NOMO-1 treated with DMSO at 0.1 percent for 48 hours (cell line): ENCODE measurements around the gene KRT83.
"Not testable (repeated sequence)": the region's sequence is repeated elsewhere in the genome, so short reads cannot be mapped to it uniquely, and the experiment has no call there.

Experiments
- DNase-seq: peaks from one replicate; lab custom pipeline; 2025; ENCODE audit not compliant: unreplicated experiment; lab: John Stamatoyannopoulos, UW

The KRT83 gene

DNA sequence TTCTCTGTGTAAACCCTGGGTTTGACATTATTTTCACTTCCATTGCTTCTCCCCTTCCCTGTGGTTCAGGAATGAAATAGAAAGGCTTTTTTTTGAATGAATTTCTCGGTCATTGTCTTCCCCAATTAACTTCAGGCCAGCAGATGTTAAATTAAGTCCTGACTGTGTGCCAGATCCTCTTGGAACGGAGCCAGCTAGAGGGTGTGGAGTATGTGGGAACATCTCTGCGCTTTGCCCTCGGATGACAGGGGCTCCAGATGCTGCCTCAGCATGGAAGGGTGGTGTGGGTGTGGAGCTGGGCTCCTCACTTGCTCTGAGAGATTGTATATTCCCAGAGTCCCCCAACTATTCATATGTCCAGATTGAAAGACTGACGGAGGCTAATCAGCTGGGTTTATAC, 33.0 kb upstream of the KRT83 start:
- no peak for DNase-seq

- DNase-seq: no peak
Measured at GRCh38 chr12:52353766-52354165, 32.6 kb upstream of the KRT83 start.

DNA sequence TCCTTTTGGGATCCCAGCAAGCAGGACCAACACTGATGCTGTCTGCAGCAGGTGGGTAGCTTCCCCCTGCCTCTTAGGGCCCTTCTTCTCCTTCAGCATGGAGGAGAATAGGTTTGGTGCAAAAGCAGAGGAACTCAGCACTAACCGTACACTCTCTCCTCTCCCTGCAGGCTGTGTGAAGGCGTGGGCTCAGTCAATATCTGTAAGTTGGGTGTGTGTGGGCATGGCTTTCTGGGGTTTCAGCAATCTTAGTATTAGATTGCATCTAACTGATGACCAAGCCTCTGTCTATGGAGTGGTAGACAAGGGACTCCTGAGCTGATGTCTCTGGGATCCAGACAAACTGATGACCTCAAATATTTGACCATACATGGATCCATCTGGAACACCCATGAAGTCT, 31.8 kb upstream of the KRT83 start:
- no peak for DNase-seq

DNA sequence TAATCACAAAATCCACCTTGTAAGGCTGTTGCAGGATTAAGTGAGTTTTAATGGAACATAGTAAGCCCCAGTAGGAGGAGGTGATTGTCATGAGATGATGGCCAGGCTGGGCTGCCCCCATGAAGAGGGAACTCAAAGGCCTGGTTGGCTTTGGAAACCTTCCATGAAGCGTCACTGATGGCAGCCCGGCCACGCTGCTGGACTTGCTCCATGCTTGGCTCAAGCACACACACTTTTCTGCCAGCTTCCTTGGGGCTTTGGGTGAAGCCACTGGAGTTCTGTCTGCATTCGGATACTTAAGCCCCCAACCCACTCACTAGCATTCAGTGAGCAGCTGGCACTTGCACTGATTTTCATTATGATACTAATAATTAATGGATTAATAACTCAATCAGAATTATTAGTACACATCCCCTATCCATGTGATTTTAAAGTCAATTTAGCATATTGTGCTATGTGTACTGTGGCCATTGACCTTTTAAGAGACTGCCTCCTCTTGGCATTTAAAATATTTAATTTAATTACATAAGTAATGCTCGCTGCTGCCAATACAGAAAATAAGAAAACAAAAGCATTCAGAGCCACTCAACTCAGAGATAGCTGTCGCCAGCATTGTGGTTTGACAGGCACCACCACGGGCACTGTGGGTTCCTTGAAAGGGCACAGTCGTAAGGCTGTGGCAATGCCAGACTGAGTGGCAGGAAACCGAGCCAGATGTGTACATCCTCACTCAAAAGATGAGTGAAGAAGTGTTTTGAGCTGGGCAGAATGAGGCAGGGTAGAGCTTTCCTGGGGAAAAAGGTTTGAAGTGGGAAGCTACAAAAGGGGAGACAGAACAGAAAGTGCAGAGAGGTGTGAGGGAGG, 30.2 kb upstream of the KRT83 start:
- DNase-seq: no peak

- DNase-seq: no peak
Measured at GRCh38 chr12:52350786-52351185, 29.6 kb upstream of the KRT83 start.

- no peak for DNase-seq
Measured at GRCh38 chr12:52350021-52350620, 28.9 kb upstream of the KRT83 start.

DNA sequence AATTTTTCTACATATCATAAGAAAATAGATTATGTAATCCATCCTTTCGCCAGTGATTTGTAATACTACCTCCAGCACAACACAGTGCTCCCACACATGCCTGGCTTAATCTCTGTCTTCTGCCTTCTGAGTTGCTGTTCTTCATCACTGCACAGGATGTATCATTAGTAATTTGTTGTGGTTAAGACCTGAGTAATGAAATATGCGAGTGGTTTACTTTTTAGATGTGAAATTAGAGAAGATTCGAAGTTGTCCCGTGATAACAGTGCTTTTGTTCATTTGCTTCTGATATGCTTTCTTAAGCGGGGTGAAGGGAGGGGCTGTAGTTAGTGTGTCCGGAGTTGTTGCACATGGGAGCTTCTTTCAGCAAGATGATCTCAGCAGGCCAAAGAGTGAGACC, 28.0 kb upstream of the KRT83 start:
- DNase-seq: no peak

GRCh38 chr12:52347551-52348510, 26.6 kb upstream of the KRT83 start:
- DNase-seq: no peak

DNA sequence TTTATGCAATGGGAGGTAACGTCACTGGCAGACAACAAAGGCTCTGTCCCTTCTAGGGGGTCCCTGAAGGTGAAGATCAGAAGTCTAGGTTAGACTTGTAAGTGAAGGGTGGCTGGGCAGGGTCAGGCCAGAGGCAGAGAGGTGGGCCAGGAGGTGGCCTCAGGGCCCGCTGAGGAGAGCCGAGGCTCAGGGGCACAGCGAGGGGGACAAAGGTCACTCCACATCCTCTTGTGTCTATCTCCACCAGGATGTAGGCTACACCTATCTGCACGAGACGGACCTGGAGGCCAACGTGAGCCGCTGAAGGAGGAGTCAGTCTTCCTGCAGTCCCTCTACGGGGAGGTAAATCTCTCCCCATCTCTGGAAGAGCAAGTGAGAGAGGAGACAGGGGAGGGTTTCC, 25.8 kb upstream of the KRT83 start:
- no peak for DNase-seq

DNA sequence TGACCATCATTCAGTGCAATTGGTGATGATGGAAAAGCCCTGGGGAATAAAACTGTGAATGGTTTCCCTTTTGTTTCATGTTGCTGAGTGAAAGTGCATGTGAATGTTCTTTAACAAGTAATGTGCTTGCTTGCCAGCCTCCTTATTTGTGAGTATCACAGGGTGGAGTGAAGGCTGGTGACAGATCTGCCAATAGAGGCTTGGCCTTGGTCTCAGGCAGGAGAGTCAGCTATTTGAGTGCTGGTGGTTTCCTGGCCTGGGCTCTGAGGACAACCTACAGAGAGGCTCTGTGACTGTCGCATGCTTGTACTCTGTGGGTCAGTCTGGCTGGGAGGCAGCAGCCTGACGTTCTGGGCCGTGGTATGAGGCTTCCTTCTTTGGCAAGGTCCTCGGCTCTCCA, 25.4 kb upstream of the KRT83 start:
- no peak for DNase-seq

GRCh38 chr12:52345041-52345440, 23.8 kb upstream of the KRT83 start:
- not testable (repeated sequence) for DNase-seq

DNA sequence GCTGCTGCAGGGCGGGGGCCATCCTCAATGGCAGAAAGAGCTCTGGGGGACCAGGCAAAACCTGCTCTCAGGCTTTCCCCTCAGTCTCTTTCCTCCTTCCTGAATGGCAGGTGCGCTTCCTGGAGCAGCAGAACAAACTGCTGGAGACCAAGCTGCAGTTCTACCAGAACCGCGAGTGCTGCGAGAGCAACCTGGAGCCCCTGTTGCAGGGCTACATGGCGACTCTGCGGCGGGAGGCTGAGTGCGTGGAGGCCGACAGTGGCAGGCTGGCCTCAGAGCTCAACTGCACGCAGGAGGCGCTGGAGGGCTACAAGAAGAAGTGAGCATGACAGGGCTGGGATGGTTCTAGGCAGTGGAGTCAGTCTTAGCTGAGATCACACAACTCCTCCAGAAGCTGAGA, 22.9 kb upstream of the KRT83 start:
- no peak for DNase-seq

- no peak for DNase-seq
Measured at GRCh38 chr12:52343550-52343949, 22.4 kb upstream of the KRT83 start.

DNA sequence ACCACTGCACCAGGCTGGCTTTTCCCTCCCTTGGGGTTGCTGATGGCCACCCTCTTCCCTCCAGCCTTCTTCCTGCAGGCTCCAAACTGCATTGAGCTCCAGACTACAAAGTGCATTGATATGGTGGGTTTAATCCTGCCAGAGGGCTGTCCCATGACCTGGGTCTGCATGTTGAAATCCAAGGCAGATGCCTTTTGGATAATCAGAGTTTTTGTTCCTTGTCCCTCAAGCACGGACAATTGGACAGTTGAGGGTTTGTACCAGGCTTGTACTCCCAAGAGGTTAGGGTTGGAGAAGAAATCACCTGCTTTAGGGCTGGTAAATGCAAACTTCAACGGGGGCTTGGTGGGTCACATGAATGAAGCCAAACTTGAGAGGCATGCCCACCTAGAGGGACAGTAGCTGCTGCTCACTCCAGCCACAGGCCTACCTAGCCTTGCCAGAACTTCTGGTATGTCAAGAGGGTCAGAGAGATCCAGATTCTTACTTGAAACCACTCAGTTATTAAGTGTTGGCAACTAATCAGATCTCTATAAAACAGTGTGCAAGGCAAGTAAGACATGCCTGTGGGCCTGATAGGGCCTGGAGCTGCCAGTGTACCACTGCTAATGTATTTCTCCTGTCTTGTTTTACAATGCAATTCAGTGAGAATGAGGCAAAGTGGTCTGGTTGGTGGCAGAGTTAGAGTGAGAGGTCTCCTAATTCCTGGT, 21.7 kb upstream of the KRT83 start:
- DNase-seq: no peak

DNA sequence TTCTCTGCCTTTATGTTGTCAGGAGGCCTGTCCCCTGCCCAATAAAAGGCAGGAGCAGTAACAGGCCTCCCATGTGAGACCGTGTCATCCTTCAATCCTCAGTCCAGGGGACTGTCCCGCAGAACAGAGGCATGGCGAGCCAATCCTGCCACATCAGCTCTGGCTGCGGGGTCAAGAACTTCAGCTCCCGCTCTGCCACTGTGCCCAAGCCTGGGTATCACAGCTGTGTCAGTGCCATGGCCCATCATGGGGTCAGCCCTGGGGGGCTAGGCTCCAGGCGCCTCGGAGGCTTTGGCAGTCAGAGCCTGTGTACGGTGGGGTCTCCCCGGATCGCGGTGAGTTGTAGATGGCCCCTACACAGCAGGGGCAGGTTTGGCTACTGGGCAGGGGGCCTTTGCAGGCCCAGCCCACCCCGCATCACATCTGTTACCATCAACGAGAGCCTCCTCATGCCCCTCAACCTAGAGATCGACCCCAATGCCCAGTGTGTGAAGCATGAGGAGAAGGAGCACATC, 19.9 kb upstream of the KRT83 start:
- DNase-seq: no peak

DNA sequence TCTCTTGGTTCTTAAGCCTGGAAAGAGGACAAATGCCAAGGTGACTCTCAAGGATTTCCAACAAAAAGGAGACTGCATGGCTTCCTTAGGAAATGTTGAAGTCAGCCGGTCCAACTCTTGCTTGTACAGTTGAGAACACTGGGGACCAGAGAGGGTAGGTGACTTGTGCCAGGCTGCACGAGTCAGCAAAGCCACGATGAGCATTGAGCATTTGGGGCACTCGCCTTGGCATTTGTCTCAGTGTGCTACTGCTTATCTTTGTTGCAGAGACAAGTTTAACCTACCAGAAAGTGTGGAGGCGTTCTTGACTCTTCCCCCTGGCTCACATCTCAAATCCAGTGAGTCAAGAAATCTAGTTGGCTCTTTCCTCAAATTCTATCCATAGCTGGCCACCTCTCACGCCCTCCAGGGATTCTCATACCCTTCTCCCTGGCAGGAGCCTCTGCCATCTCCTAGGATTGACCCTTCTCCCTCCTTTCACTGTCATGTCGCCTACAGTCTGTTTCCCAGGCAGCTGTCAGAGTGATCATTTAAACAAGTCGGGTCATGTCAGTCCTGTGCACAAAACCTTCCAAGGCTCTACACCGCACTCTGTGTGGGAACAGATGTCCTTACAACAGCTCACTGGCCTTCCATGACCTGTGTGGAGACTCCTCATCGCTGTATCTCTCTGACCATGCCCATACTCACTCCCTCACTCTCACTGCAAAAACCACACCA, 17.2 kb upstream of the KRT83 start:
- DNase-seq: no peak

DNA sequence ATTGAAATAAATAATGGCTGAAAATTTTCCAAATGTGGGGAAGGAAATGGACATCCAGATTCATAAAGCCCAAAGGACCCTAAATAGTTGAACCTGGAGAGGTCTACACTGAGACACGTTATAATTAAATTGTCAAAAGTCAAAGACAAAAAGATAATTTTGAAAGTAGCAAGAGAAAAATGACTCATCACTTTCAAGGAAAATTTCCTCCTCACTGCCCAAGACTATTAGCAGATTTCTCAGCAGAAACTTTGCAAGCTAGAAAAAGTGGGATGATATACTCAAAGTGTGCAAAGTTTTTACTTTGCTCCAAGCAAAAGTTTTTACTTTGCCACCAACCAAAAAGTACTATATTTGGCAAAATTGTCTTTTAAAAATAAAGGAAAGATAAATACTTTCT, 15.9 kb upstream of the KRT83 start:
- no peak for DNase-seq

GRCh38 chr12:52336641-52337040, 15.4 kb upstream of the KRT83 start:
- DNase-seq: no peak

DNA sequence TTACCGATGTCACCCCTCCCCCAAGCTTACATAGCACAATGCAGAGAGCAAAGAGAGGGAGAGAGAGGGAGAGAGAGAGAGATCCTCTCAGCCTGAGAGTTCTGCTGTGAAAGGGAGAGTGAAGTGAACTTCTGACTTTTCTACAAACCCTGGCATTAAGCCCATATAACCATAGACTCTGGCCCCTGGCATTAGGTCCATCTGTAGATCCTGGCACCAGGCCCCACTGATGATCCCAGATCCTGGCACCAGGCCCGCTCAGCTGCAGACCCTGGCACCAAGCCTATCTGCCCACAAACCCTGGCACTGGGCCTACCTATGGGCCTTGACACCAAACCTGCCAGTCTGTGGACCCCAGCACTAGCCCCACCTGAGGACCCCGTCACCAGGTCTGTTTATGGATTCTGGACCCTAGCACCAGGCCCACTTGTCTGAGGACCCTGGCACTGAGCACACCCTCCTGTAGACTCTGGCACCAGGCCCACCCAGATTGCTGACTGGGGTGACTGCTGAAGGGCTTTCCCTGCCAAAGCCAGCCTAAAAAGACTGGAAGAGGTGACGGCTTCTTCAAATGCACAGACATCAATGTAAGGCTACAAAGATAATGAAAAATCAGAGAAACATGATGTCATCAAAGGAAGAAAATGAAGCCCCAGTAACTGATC, 14.5 kb upstream of the KRT83 start:
- DNase-seq: no peak

DNA sequence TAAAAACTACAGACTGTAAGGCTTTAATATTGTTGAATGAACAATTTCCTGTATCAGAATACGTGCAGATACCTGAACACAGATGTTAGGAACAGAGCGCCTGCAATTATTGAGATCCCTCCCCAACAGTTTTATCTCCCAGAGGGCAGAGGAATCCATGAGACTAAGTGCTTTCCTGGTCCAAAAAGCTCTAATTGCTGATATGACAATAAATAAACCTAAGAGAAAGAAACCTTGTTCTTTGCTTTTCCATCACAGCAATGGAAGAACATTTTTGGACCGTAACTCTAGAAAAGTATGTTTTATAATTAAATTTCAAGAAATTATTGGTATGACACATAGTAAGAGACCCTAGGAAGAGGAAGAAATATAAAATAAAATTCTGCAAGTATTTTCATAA, 13.0 kb upstream of the KRT83 start:
- no peak for DNase-seq
